ENCODE data around the gene ZFPM1.

The ZFPM1 gene

GRCh38 chr16:88434746-88435145 lies 18.3 kb upstream of the ZFPM1 start:
- H3K4me3 ChIP-seq (ENCODE audit: low read length), result no peak overlapping the region
- no peak for TF ChIP-seq ZNF274 (IDR thresholded peaks at IDR 0.05; ENCODE audit: low read depth, low read length)

GRCh38 chr16:88435437-88436355 lies 17.4 kb upstream of the ZFPM1 start:
- H3K4me3 ChIP-seq (ENCODE audit: low read length), result no peak overlapping the region
- no peak for TF ChIP-seq ZNF274 (IDR thresholded peaks at IDR 0.05; ENCODE audit: low read depth, low read length)

DNA sequence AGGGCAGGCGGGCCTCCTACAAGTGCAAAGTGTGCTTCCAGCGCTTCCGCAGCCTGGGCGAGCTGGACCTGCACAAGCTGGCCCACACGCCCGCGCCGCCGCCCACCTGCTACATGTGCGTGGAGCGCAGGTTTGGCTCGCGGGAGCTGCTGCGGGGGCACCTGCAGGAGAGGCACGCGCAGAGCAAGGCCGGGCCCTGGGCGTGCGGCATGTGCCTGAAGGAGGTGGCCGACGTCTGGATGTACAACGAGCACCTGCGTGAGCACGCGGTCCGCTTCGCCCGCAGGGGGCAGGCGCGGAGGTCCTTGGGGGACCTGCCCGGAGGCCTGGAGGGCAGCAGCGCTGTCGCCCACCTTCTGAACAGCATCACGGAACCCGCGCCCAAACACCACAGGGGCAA lies 16.3 kb upstream of the ZFPM1 start:
- no peak for TF ChIP-seq ZNF274 (IDR thresholded peaks at IDR 0.05; ENCODE audit: low read depth, low read length)
- H3K4me3 ChIP-seq (ENCODE audit: low read length), result no peak overlapping the region

GRCh38 chr16:88437367-88437964 lies 15.6 kb upstream of the ZFPM1 start:
- no peak for TF ChIP-seq ZNF274 (IDR thresholded peaks at IDR 0.05; ENCODE audit: low read depth, low read length)
- no peak overlapping the region for H3K4me3 ChIP-seq (ENCODE audit: low read length)

GRCh38 chr16:88438084-88438870 lies 14.8 kb upstream of the ZFPM1 start:
- no peak overlapping the region for H3K4me3 ChIP-seq (ENCODE audit: low read length)
- no peak for TF ChIP-seq ZNF274 (IDR thresholded peaks at IDR 0.05; ENCODE audit: low read depth, low read length)

DNA sequence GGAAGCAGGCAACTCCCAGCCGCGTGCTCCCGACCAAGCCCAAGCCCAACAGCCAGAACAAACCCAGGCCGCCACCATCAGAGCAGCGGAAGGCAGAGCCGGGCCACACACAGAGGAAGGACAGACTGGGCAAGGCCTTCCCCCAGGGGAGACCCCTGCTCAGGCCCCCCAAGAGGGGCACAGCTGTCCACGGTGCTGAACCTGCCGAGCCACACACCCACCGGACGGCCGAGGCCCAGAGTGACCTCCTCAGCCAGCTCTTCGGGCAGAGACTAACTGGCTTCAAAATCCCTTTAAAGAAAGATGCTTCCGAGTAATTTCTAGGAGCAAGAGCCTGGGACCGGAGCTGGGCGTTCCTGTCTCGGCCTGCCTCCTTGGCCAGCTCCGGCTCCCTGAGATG lies 14.1 kb upstream of the ZFPM1 start:
- no peak overlapping the region for H3K4me3 ChIP-seq (ENCODE audit: low read length)
- TF ChIP-seq ZNF274 (IDR thresholded peaks at IDR 0.05; ENCODE audit: low read depth, low read length), result no peak

GRCh38 chr16:88439706-88440105 lies 13.4 kb upstream of the ZFPM1 start:
- H3K4me3 ChIP-seq (ENCODE audit: low read length), result no peak overlapping the region
- no peak for TF ChIP-seq ZNF274 (IDR thresholded peaks at IDR 0.05; ENCODE audit: low read depth, low read length)

DNA sequence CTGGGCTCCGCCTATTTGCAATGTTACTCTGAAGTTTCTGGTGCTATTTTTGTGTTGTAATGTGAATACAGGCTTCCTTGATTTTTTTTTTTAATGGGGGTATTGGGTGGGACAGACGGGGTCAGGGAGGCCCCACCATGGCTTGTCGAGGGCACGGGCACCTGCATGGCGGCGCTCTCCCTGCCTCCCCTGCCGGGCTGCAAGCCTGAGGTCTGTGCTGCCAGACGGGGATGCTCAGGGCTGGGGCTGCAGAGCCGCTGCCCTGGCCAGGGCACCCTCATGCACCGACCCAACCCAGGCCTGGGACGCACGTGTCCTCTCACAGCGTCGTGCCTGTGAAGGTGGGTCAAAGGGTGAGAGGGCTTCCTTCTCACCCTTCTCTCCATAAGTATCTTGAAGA lies 13.0 kb upstream of the ZFPM1 start:
- TF ChIP-seq ZNF274 (IDR thresholded peaks at IDR 0.05; ENCODE audit: low read depth, low read length), result no peak
- no peak overlapping the region for H3K4me3 ChIP-seq (ENCODE audit: low read length)

- TF ChIP-seq ZNF274 (IDR thresholded peaks at IDR 0.05; ENCODE audit: low read depth, low read length), result no peak
- no peak overlapping the region for H3K4me3 ChIP-seq (ENCODE audit: low read length)
These were observed 12.2 kb upstream of the ZFPM1 start for GRCh38 chr16:88440686-88441405.

GRCh38 chr16:88441460-88441859 lies 11.6 kb upstream of the ZFPM1 start:
- TF ChIP-seq ZNF274 (IDR thresholded peaks at IDR 0.05; ENCODE audit: low read depth, low read length), result no peak

GRCh38 chr16:88442383-88442726 lies 10.7 kb upstream of the ZFPM1 start:
- no peak overlapping the region for H3K4me3 ChIP-seq (ENCODE audit: low read length)
- no peak for TF ChIP-seq ZNF274 (IDR thresholded peaks at IDR 0.05; ENCODE audit: low read depth, low read length)

More at GRCh38 chr16:88441460-88441859, 11.6 kb upstream of the ZFPM1 start:
- no peak overlapping the region for H3K4me3 ChIP-seq (ENCODE audit: low read length)

GRCh38 chr16:88442727-88443576 lies 10.1 kb upstream of the ZFPM1 start:
- no peak overlapping the region for H3K4me3 ChIP-seq (ENCODE audit: low read length)
- TF ChIP-seq ZNF274 (IDR thresholded peaks at IDR 0.05; ENCODE audit: low read depth, low read length), result no peak
